Immature natural killer cell (primary cell): ENCODE results near the gene ERC1. TPM values are rescaled to one million over a fixed set of nuclear protein-coding genes. Genes with fewer than 3 reads are reported as not detected.
"Not testable (repeated sequence)": the region's sequence is repeated elsewhere in the genome, so short reads cannot be mapped to it uniquely, and the experiment has no call there.

Experiments
- DNase-seq, 3 donors: peaks; one replicate each; pipeline ENCODE4 v3.0.0; 2022; ENCODE audit warnings: mixed read lengths in 1 of 3
- H3K27ac Mint-ChIP-seq, 6 donors: one replicate each; pipeline ENCODE4 v1.8.0; 2020; ENCODE audit warnings: mixed read lengths in 6 of 6, mild to moderate bottlenecking in 5 of 6, inconsistent platforms in 4 of 6, moderate library complexity in 3 of 6
- H3K27me3 Mint-ChIP-seq, 3 donors: one replicate each; pipeline ENCODE4 v1.8.0; 2020 to 2021; ENCODE audit warnings: low read depth in 3 of 3, mild to moderate bottlenecking in 3 of 3, mixed read lengths in 3 of 3, moderate library complexity in 3 of 3, inconsistent platforms in 1 of 3
- H3K36me3 Mint-ChIP-seq, 3 donors: one replicate each; pipeline ENCODE4 v1.8.0; 2020; ENCODE audit warnings: mixed read lengths in 3 of 3, inconsistent platforms in 2 of 3, mild to moderate bottlenecking in 2 of 3
- H3K4me1 Mint-ChIP-seq, 2 donors: one replicate each; pipeline ENCODE4 v1.8.0; 2020; ENCODE audit warnings: inconsistent platforms in 2 of 2, mild to moderate bottlenecking in 2 of 2, mixed read lengths in 2 of 2, moderate library complexity in 1 of 2
- H3K4me3 Mint-ChIP-seq, 5 donors: one replicate each; pipeline ENCODE4 v1.8.0; 2020; ENCODE audit warnings: mild to moderate bottlenecking in 5 of 5, mixed read lengths in 5 of 5, inconsistent platforms in 3 of 5, moderate library complexity in 3 of 5
- H3K9me3 Mint-ChIP-seq, 6 donors: one replicate each; pipeline ENCODE4 v1.8.0; 2020; ENCODE audit warnings: mild to moderate bottlenecking in 6 of 6, mixed read lengths in 6 of 6, inconsistent platforms in 4 of 6, moderate library complexity in 3 of 6
- polyA plus RNA-seq, 3 donors: library from polyadenylated mRNA; unstranded; fragments of 300-500 nt; fragmentation: Illumina TruSeq; gene quantifications; one replicate each; pipeline ENCODE4 v1.2.3, GENCODE V29; 2021

The ERC1 gene
- polyA plus RNA-seq, 3 donors from 2014 or later = 1.7 to 14.0 (median 5.4) TPM

DNA sequence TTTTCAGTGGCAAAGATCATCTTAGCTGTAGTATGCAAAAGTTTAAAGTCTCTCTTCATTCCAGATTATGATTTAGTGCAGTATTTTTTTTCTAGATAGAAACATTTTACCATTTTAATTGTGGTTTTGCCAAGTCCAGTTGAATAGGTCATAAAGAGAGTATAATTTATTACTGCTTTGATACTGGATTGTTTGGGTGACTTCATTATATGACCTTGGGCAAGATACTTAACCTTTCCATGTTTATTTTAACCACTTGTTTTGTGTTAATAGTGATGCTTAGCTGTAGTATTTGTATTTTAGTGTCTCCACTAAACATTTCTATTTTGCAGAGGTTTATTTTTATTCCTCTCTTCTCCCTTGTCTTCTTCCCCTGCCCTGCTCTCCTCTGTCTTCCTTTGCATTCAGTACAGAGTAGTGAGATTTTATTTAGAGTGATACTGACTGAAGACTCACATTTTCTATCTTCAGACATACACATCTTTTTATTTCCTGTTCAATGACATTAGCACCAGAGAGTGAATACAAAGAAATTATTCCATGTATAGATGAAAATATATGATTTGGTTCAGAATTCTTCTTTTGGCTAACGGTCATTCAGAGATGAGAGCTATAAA lies 215.2 kb downstream of the ERC1 start:
- Mint-ChIP-seq H3K36me3 (peaks cover 0 to 10% (median 0%) of the 10 kb centered on the region in 3 donors), H3K4me1 (no peaks in the 10 kb centered on the region), H3K27ac (peak overlapping the region in 2 of 6 donors; percentile 1 to 69), H3K27me3 (no peaks in the 10 kb centered on the region), H3K9me3 (no peaks in the 10 kb centered on the region), H3K4me3 (peak overlapping the region in 2 of 5 donors; percentile 0 to 41)
- no peak for DNase-seq

DNA sequence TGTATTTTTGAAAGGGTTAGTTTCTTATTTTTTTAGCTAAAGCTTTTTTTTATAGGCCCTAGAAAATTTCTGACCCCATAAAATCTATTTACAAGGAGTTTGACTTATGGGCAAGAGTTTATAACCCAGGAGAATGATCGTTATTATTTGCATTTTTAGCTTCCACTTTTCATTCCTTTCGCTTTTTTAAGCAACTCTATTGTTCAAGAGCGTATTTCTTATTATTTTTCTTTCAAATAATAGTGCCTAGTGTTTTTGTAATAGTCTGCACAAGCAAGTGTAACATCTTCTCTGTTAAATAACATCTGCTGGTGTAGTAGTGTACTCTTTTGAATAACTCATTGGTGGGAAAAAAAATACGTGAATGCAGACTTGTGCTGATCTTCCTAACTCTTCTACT lies 216.3 kb downstream of the ERC1 start:
- Mint-ChIP-seq H3K27ac (no peak overlapping the region), H3K36me3 (peaks cover 0 to 10% (median 0%) of the 10 kb centered on the region in 3 donors), H3K4me3 (no peak overlapping the region), H3K4me1 (no peaks in the 10 kb centered on the region), H3K27me3 (no peaks in the 10 kb centered on the region), H3K9me3 (no peaks in the 10 kb centered on the region)
- no peak for DNase-seq

DNA sequence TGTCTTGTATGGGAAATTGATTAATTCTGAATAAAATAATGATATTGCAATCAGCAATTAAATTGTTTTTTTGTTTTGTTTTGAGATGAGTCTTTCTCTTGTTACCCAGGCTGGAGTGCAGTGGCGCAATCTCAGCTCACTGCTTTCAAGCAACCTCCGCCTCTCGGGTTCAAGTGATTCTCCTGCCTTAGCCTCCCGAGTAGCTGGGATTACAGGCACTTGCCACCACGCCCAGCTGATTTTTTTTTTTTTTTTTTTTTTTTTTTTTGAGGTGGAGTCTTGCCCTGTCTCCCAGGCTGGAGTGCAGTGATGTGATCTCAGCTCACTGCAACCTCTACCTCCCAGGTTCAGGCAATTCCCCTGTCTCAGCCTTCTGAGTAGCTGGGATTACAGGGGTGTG lies 217.7 kb downstream of the ERC1 start:
- peaks cover 0 to 13% (median 0%) of the 10 kb centered on the region in 3 donors for H3K36me3 Mint-ChIP-seq
- not testable (repeated sequence) for H3K9me3 Mint-ChIP-seq, H3K4me1 Mint-ChIP-seq, DNase-seq, H3K27me3 Mint-ChIP-seq, H3K4me3 Mint-ChIP-seq, H3K27ac Mint-ChIP-seq

DNA sequence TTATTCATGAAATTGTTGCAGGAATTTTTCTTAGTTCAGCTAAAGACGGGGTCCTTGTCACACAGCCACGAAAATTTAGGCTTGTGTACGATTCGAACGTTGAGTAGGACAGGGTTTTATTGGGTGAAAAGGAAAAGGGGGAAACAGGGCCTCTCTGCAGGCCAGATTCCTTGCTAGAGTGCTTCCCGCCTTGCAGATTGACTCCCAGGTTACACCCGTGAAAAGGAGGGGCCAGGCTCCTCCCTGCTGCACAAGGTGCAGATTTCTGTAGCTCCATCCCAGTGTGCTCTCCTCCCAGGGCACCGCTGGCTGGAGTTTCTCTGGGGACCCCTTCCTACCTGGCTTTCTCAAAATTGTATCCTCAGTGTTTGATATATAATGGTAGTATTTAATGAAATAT lies 221.5 kb downstream of the ERC1 start:
- Mint-ChIP-seq H3K9me3 (no peaks in the 10 kb centered on the region), H3K4me1 (no peaks in the 10 kb centered on the region), H3K36me3 (peaks cover 0 to 13% (median 0%) of the 10 kb centered on the region in 3 donors), H3K27ac (no peak overlapping the region), H3K27me3 (peaks cover 0 to 1% (median 0%) of the 10 kb centered on the region in 3 donors), H3K4me3 (no peak overlapping the region)
- DNase-seq = no peak

DNA sequence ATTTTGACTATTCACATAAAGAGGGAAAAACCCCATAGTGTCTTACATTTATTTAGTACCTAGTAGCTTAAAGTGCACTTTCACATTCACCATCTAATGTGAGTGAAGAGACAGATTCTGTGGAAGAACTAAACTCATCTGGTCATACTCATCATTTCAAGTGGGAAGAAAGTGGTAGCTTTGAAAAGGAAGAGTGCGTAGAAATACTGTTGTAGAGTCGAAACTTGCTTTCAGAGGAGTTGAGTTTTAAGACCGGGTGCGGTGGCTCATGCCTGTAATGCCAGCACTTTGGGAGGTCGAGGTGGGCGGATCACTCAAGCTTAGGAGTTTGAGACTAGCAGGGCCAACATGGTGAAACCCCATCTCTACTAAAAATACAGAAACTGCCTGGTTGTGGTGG lies 222.2 kb downstream of the ERC1 start:
- no peak for DNase-seq
- Mint-ChIP-seq H3K4me1 (no peaks in the 10 kb centered on the region), H3K9me3 (no peaks in the 10 kb centered on the region), H3K27me3 (peaks cover 0 to 1% (median 0%) of the 10 kb centered on the region in 3 donors), H3K36me3 (peaks cover 0 to 13% (median 0%) of the 10 kb centered on the region in 3 donors), H3K4me3 (no peak overlapping the region), H3K27ac (no peak overlapping the region)

DNA sequence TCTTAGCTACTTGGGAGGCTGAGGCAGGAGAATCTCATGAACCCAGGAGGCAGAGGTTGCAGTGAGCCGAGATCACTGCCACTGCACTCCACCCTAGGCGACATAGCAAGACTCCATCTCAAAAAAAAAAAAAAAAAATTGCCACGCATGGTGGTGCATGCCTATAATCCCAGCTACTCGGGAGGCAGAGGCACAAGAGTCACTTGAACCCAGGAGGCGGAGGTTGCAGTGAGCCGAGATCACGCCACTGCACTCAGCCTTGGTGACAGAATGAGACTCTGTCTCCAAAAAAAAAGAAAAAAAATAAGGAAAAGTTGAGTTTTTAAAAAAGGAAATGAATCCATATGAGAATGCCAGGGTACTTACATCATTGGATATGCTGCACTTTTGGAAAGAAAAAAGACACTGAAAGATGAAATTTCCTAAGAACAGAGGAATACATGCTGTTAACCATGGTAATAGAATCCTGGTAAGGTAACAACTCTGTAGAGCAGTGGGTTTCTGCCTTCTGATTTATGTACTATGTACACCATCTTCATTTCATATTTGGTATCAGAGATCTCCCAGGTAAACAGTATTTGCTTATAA lies 222.7 kb downstream of the ERC1 start:
- DNase-seq = no peak
- H3K27me3 Mint-ChIP-seq = peaks cover 0 to 1% (median 0%) of the 10 kb centered on the region in 3 donors
- H3K4me3 Mint-ChIP-seq = no peak overlapping the region
- H3K9me3 Mint-ChIP-seq = no peaks in the 10 kb centered on the region
- H3K36me3 Mint-ChIP-seq = peaks cover 0 to 13% (median 0%) of the 10 kb centered on the region in 3 donors
- no peak overlapping the region for H3K27ac Mint-ChIP-seq
- no peaks in the 10 kb centered on the region for H3K4me1 Mint-ChIP-seq

DNA sequence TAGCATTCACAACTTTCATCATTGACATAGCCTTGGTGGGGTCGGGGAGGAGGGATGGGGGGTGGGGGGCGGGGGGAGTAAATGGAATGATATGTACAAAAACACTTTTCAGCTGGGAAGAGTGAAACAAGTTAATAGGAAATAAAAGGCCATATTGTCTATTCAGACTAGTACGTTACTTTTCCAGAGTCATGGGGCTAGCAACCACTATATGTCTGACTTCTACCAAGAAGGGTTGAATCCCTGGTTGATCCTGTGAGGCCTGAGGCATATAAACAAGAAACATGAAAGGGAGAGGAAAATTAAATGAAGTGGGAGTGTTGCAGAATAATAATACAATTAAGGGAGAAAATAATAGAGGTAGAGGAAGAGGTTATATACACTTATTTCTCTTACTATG lies 225.5 kb downstream of the ERC1 start:
- Mint-ChIP-seq H3K27ac (no peak overlapping the region), H3K9me3 (no peaks in the 10 kb centered on the region), H3K4me3 (no peak overlapping the region), H3K27me3 (peaks cover 0 to 1% (median 0%) of the 10 kb centered on the region in 3 donors), H3K4me1 (no peaks in the 10 kb centered on the region), H3K36me3 (peaks cover 0 to 3% (median 0%) of the 10 kb centered on the region in 3 donors)
- DNase-seq = no peak

DNA sequence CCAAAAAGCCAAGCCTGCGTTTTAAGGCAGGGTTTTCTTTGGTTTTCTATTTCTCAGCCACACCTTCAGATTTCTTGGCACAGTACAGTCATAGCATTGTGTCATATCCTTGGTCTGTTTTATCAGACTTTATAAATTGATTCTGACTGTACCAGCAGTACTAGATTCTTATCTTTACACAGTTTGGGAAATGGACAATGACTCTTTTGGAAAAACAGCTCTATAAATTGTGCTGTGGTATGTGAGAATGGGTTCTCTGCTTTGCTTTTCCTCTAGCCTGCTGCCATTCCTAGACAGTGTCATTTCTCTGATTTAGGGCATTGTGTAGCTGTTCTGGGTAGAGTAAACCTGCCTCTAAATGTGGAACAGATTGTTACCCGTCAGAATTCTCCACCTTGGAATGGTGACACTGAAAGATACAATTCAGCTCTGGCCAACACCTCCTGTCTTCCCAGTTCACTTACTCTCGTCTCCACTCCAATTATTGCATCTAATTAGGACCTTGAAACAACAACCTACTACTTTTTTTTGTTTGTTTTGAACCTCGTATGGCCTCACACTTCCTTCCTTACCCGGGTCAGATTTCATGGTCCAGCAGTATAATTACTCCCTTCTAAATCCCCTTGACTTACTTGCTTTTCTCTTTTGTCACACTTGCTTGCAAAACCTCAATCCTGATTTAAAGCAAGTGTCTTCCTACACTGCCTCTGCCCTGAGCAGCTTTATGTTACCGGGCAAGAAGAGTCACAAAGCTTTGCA lies 226.3 kb downstream of the ERC1 start:
- H3K9me3 Mint-ChIP-seq = no peaks in the 10 kb centered on the region
- peaks cover 0 to 1% (median 0%) of the 10 kb centered on the region in 3 donors for H3K27me3 Mint-ChIP-seq
- no peak overlapping the region for H3K27ac Mint-ChIP-seq
- H3K4me3 Mint-ChIP-seq = no peak overlapping the region
- no peak for DNase-seq
- H3K36me3 Mint-ChIP-seq = peaks cover 0 to 3% (median 0%) of the 10 kb centered on the region in 3 donors
- H3K4me1 Mint-ChIP-seq = no peaks in the 10 kb centered on the region

DNA sequence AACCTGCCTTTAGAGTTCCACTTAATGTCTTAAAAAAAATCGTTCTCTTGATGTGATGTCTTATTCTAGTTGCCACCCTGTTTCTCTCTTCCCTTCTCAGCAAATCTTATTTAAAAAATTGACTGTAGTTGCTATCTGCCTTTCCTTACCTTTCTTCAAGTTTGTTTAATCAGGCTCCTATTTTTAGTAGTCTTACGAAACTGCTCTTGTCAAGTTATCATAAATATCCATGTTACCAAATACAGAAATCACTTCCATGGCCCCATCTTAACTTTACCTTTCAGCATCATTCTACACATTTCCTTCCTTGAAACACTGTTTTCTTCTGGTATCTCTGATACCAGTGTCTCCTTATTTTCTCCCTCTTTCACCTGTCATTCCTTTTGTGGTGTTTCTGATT lies 227.3 kb downstream of the ERC1 start:
- no peak for DNase-seq
- Mint-ChIP-seq H3K27me3 (peaks cover 0 to 1% (median 0%) of the 10 kb centered on the region in 3 donors), H3K4me1 (no peaks in the 10 kb centered on the region), H3K4me3 (no peak overlapping the region), H3K9me3 (no peaks in the 10 kb centered on the region), H3K36me3 (peaks cover 0 to 3% (median 0%) of the 10 kb centered on the region in 3 donors), H3K27ac (no peak overlapping the region)

DNA sequence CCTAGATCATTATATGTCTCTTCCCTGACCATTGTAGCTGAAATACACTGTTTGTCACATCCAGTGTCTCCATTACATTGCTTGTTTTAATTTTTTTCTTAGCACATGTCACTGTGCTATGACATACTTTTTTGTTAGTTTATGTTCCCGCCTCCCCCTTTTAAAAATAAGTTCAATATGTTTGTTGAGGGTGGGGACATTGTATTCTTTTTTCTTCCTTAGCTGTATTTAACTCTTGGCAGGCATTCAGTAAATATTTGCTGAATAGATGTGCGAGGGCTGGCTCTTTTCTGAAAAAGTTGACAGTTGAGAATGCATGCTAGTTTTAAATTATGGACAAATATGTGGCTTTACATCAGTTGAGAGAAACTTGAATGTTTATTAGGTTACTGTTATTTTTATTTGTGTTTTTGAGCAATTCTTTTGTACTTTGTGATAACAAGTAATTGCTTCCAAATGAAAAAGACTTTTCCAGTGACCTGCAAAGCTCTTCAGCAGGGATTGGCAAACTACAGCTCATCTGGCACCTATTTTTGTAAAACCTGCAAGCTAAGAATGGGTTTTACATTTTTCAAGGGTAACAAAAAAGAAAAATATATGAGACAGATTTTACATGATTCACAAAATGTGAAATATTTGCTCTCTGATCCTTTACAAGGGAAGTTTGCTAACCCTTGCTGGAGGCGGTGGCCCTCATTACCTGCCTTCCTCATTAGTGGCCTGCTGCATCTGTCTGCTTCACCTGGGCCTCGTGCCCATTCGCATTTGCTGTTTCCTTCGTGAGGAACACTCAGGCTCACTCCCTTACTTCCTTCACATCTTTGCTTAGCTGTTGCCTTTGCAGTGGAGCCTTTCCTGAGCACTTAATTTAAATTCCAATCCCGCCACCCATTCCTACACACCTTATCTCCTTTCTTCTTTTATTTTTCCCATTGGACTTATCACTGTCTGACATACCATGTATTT lies 229.4 kb downstream of the ERC1 start:
- Mint-ChIP-seq H3K4me1 (no peaks in the 10 kb centered on the region), H3K9me3 (no peaks in the 10 kb centered on the region), H3K27ac (no peak overlapping the region), H3K4me3 (no peak overlapping the region), H3K36me3 (peaks cover 0 to 3% (median 0%) of the 10 kb centered on the region in 3 donors), H3K27me3 (no peaks in the 10 kb centered on the region)
- DNase-seq = no peak

DNA sequence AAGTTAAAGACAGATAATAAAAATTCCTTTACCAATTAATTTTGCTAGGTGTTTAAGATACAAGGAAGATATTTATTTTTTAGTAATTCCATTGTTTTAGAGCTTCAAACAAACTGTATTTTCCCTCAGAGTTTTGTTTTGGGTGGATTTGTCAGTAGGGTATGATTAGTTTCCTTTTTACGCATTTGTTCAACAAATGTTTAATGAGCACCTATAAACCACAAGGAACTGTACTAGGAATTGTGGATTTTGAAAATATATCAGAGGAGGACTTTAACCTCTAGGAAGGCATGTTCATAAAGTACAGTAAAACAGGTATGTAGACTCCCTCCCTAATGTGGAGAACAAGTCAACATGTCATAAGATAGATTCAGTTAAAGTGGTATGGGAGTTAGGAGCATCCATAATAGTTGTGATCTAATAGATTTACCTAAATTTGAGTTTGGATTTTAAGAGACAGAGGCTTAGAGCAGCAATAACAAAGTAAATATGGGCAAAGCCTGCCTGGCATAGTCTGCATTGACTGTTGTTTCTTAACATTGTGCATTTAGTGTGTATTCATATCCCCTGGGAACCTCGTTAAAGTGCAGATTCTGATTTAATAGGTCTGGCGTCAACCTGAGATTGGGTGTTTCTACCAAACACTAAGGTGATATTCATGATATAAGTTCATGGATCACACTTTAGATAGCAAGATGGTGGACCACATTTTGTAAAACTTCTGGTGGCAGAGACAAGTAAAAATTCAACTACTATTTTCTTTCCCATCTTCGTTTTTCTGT lies 232.0 kb downstream of the ERC1 start:
- Mint-ChIP-seq H3K9me3 (no peaks in the 10 kb centered on the region), H3K27me3 (no peaks in the 10 kb centered on the region), H3K4me3 (no peak overlapping the region), H3K36me3 (peaks cover 0 to 9% (median 6%) of the 10 kb centered on the region in 3 donors), H3K27ac (no peak overlapping the region), H3K4me1 (peaks cover 0 to 7% of the 10 kb centered on the region in 2 donors)
- DNase-seq = no peak

DNA sequence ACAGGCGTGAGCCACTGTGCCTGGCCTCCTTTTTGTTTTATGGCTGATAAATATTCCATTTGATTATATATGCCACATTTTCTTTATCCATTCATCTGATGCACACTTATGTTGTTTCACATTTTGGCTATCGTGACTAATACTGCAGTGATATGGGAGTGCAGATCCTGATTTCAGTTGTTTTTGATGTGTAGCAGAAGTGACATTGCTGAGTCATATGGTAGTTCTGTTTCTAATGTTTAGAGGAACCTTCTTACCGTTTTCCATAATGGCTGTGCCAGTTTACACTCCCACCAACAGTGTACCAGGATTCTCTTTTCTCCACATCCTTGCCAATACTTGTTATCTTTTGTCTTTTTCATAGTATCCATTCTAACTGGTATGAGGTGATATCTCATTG lies 235.9 kb downstream of the ERC1 start:
- no peak for DNase-seq
- peaks cover 0 to 14% (median 6%) of the 10 kb centered on the region in 3 donors for H3K36me3 Mint-ChIP-seq
- H3K27ac Mint-ChIP-seq = no peak overlapping the region
- H3K4me3 Mint-ChIP-seq = no peak overlapping the region
- H3K4me1 Mint-ChIP-seq = peaks cover 0 to 7% of the 10 kb centered on the region in 2 donors
- no peaks in the 10 kb centered on the region for H3K9me3 Mint-ChIP-seq
- H3K27me3 Mint-ChIP-seq = no peaks in the 10 kb centered on the region

DNA sequence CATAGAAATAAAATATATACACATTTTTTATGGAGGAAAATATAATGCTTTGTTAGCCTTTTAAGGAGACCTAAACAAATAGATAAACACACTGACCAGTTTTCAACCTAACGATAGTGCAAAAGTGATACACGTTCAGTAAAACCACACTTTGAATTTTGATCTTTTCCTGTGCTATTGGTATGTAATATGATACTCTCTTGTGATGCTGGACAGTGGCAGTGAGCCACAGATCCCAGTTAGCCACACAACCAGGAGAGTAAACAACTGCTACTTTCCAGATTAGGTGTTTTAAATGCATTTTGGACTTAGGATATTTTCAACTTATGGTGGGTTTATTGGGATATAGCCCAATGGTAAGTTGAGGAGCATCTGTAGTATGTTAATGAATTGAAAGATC lies 243.1 kb downstream of the ERC1 start:
- H3K27me3 Mint-ChIP-seq = no peaks in the 10 kb centered on the region
- no peak overlapping the region for H3K27ac Mint-ChIP-seq
- H3K36me3 Mint-ChIP-seq = peaks cover 0 to 22% (median 10%) of the 10 kb centered on the region in 3 donors
- DNase-seq = no peak
- H3K4me3 Mint-ChIP-seq = no peak overlapping the region
- H3K4me1 Mint-ChIP-seq = no peaks in the 10 kb centered on the region
- no peaks in the 10 kb centered on the region for H3K9me3 Mint-ChIP-seq
